Measurements from ENCODE around the gene EWSR1.

Gene EWSR1

GRCh38 chr22:29311464-29312217, 43.6 kb downstream of the EWSR1 start:
- no peak for DNase-seq (ENCODE audit: low read depth)
- no peak for TF ChIP-seq CTCF (IDR thresholded peaks at IDR 0.05; ENCODE audit: low read length, missing control alignments)
- H3K4me3 ChIP-seq (replicated peaks; ENCODE audit: low read depth, low read length) = no peak overlapping the region

- DNase-seq (ENCODE audit: low read depth) = no peak
- no peak for TF ChIP-seq CTCF (IDR thresholded peaks at IDR 0.05; ENCODE audit: low read length, missing control alignments)
Observed at GRCh38 chr22:29312218-29313125, 44.4 kb downstream of the EWSR1 start.

GRCh38 chr22:29313126-29313575, 45.1 kb downstream of the EWSR1 start:
- peak; percentile 55 for DNase-seq (ENCODE audit: low read depth)
- TF ChIP-seq CTCF (IDR thresholded peaks at IDR 0.05; ENCODE audit: low read length, missing control alignments) = peak; percentile 38
- H3K4me3 ChIP-seq (replicated peaks; ENCODE audit: low read depth, low read length) = no peak overlapping the region

More at GRCh38 chr22:29312218-29313125, 44.4 kb downstream of the EWSR1 start:
- H3K4me3 ChIP-seq (replicated peaks; ENCODE audit: low read depth, low read length) = no peak overlapping the region

GRCh38 chr22:29313576-29314466, 45.8 kb downstream of the EWSR1 start:
- no peak for DNase-seq (ENCODE audit: low read depth)
- H3K4me3 ChIP-seq (replicated peaks; ENCODE audit: low read depth, low read length) = no peak overlapping the region
- TF ChIP-seq CTCF (IDR thresholded peaks at IDR 0.05; ENCODE audit: low read length, missing control alignments) = no peak

- no peak for DNase-seq (ENCODE audit: low read depth)
- TF ChIP-seq CTCF (IDR thresholded peaks at IDR 0.05; ENCODE audit: low read length, missing control alignments) = no peak
- H3K4me3 ChIP-seq (replicated peaks; ENCODE audit: low read depth, low read length) = no peak overlapping the region
Observed at GRCh38 chr22:29314537-29315285, 46.6 kb downstream of the EWSR1 start.
